Heart left ventricle (tissue), 16 donors: Measurements from ENCODE around the gene NAXD. TPM values are rescaled to one million over a fixed set of nuclear protein-coding genes. Genes with fewer than 3 reads are reported as not detected.
A peak's percentile ranks its signal among the peaks of the same experiment; 100 is the strongest.

Experiments
- ATAC-seq, 4 donors: fragments of 200-7000 bp; cut with Tn5 transposase; one replicate each; pipeline ENCODE4 v1.9.1; 2020 to 2022; ENCODE audit warnings: moderate library complexity in 4 of 4, mild to moderate bottlenecking in 3 of 4, moderate number of reproducible peaks in 1 of 4
- DNase-seq, 5 donors: peaks; one replicate each; pipeline ENCODE4 v3.0.0-alpha.2; 2020
- H3K27ac ChIP-seq, 12 donors: fragments of 200-600 bp; sonication (generic) in 4 of 12; one replicate each; pipeline versions ENCODE4 v1.5.0 to v1.8.0; 2016 to 2022; ENCODE audit warnings: mild to moderate bottlenecking in 2 of 12
- H3K27me3 ChIP-seq, 9 donors: fragments of 200-600 bp; sonication (generic) in 2 of 9; one replicate each; pipeline versions ENCODE4 v1.5.1 to v1.8.0; 2016 to 2022; ENCODE audit warnings: mild to moderate bottlenecking in 3 of 9
- H3K36me3 ChIP-seq, 9 donors: fragments of 200-600 bp; sonication (generic) in 2 of 9; one replicate each; pipeline versions ENCODE4 v1.5.0 to v1.8.0; 2018 to 2022; ENCODE audit warnings: mild to moderate bottlenecking in 2 of 9
- H3K4me1 ChIP-seq, 12 donors: fragments of 200-600 bp; sonication (generic) in 4 of 12; one replicate each; pipeline versions ENCODE4 v1.5.0 to v1.8.0; 2016 to 2022; ENCODE audit warnings: mild to moderate bottlenecking in 3 of 12
- H3K4me3 ChIP-seq, 12 donors: fragments of 200-600 bp; sonication (generic) in 4 of 12; one replicate each; pipeline versions ENCODE4 v1.5.0 to v1.8.0; 2017 to 2022; ENCODE audit warnings: mild to moderate bottlenecking in 9 of 12, moderate library complexity in 4 of 12
- H3K9me3 ChIP-seq, 12 donors: fragments of 200-600 bp; sonication (generic) in 4 of 12; one replicate each; pipeline versions ENCODE4 v1.5.0 to v1.8.0; 2016 to 2022; ENCODE audit warnings: mild to moderate bottlenecking in 1 of 12
- POLR2A ChIP-seq, 2 donors: fragments of 450-650 bp; IDR thresholded peaks; one replicate each; pipeline ENCODE4 v1.6.1; 2017; ENCODE audit warnings: antibody characterized with exemption in 2 of 2, mild to moderate bottlenecking in 2 of 2, moderate library complexity in 2 of 2
- WGBS, 4 donors: extraction: QIAGEN DNeasy Blood & Tissue Kit in 2 of 4; methylation state at CpG; one replicate each; pipeline versions ENCODE4 v1.1.5 to v1.1.7; 2013 to 2018; 5-methylcytosine and 5-hydroxymethylcytosine counted together
- intact Hi-C, 10 donors: fragments of 100-400 bp; cut with DNase I; formaldehyde crosslinking; loops; one replicate each; pipeline versions ENCODE4 v1.11.1 to v1.14.2; 2022
- polyA plus RNA-seq, 2 donors: library from polyadenylated mRNA; stranded (reverse); fragments of 200-250 nt; gene quantifications; one replicate each; pipeline ENCODE4 v1.2.3, GENCODE V29; 2013
- total RNA-seq, 9 donors: library from RNA; depleted of rRNA in 2 of 9; stranded (reverse); fragments of >200 nt in 2 of 9; fragmentation: NEBNext Ultra II Directional in 3 of 9; extraction: Animal tissue kit (Norgen Biotek cat#: 25700) in 3 of 9; gene quantifications; one replicate each; pipeline versions ENCODE4 v1.1.0 to v1.2.4, GENCODE V29; 2016 to 2023
- TF ChIP-seq, protein P1 (sequence below), 12 donors: fragments of 200-600 bp; sonication (generic) in 4 of 12; IDR thresholded peaks; one replicate each; pipeline versions ENCODE4 v1.5.0 to v1.8.0; 2018 to 2022; ENCODE audit warnings: antibody characterized with exemption in 12 of 12, mild to moderate bottlenecking in 5 of 12
- donor health status: ischemic (EF 13 %, LVEDD 7.1; RV severe dilation, severe dysfunction).
- donor health status: healthy with polysubstance abuse.
- donor health status: DM: no; HTN: yes; CAD: no.
- donor health status: DM: no; HTN: no; CAD: no.
- donor health status: ischemic (EF 25% LVEDD 6.9; RV normal size, moderate dysfunction).
- donor health status: ischemic (EF 25% LVEDD 5.7; RV mildly dilated, moderate dysfunction).
- donor health status: healthy.
- donor health status: DM: yes; HTN: yes; CAD: no.
- donor health status: ischemic (EF 35%, LVEDD 5.7; RV mildly dilated, moderate dysfunction).
- donor health status: nonischemic (EF 11% LVEDD 7.7; RV severe dilation, severe dysfunction).
- donor health status: DM: yes; HTN: yes; CAD: no.
- donor health status: PGD.
- donor health status: ischemic (EF 29% LVEDD 5.4; RV normal size, mild dysfunction).
- donor health status: nonischemic (EF 23%, LVEDD 6.1; RV moderate dilation, normal function).

Gene NAXD
- total and polyA plus RNA-seq, 11 donors, result 19.2 to 31.4 (median 23.4) TPM

DNA sequence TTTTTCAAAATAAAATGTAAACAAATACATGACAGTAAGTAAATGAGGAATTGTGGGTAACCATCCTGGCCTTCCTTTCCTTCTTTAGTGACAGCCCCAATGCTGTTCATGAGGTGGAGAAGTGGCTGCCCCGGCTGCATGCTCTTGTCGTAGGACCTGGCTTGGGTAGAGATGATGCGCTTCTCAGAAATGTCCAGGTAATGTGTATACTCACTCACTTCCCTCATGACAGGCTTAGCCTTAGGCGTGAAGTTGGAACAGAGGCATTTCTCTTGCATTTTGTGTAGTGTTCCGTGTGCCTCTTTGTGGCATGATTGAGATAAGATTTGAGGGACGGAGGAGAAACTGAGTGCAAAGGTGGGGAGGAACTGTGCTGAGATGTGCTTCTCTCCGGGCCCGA is 12.0 kb downstream of the NAXD start:
- H3K36me3 ChIP-seq, result peaks cover 0 to 87% (median 68%) of the 10 kb centered on the region in 9 donors
- 83 to 87% (median 85%) methylated on average over 8 of the region's 8 CpGs for WGBS, 4 donors
- intact Hi-C loops, result no loop called here
- peaks cover 0 to 36% (median 17%) of the 10 kb centered on the region in 12 donors for H3K4me1 ChIP-seq
- DNase-seq, result no peak
- no peaks in the 10 kb centered on the region for H3K27me3 ChIP-seq
- H3K27ac ChIP-seq, result peak overlapping the region in 1 of 12 donors; percentile 81
- H3K9me3 ChIP-seq, result no peaks in the 10 kb centered on the region
- ATAC-seq, result no peak
- no peak overlapping the region for H3K4me3 ChIP-seq
- no peak for TF ChIP-seq POLR2A (IDR thresholded peaks at IDR 0.05)
- TF ChIP-seq, protein P1, sequence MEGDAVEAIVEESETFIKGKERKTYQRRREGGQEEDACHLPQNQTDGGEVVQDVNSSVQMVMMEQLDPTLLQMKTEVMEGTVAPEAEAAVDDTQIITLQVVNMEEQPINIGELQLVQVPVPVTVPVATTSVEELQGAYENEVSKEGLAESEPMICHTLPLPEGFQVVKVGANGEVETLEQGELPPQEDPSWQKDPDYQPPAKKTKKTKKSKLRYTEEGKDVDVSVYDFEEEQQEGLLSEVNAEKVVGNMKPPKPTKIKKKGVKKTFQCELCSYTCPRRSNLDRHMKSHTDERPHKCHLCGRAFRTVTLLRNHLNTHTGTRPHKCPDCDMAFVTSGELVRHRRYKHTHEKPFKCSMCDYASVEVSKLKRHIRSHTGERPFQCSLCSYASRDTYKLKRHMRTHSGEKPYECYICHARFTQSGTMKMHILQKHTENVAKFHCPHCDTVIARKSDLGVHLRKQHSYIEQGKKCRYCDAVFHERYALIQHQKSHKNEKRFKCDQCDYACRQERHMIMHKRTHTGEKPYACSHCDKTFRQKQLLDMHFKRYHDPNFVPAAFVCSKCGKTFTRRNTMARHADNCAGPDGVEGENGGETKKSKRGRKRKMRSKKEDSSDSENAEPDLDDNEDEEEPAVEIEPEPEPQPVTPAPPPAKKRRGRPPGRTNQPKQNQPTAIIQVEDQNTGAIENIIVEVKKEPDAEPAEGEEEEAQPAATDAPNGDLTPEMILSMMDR (IDR thresholded peaks at IDR 0.05), result no peak

DNA sequence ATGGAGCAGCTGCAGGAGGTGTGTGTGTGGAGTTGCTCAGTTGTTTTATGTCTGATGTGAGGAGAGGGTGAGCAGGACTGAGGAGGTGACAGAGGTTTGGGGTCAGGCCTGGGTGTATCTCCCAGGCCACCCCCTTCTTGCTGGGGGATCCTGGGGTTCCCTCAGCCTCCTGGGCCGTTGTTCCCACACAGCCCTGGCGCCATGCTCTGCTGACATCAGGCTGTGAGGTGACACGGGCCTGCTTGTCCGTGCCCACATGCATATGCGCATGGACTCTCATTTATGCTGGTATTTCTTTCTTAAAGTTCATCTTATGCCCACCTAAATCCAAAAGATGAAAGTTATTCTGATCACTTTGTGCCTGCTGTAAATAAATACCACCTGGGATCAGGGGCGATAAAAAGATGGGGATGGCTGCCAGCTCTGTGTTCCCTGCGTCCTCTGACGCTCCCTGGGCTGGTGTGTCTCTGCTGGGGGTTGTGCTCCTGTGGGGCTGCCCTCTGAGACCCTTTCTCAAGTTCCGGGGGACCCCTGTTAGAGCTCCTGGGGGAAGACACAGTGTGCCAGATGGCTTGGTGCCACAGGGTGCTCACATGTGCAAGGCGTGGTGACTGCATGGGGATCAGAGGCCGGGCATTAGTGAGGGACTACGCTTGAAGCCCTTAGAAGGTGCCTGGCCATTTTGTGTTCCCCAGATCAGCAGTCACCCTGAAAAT is 12.6 kb downstream of the NAXD start:
- Histone ChIP-seq H3K27me3 (no peaks in the 10 kb centered on the region), H3K4me3 (no peak overlapping the region), H3K4me1 (peaks cover 0 to 36% (median 17%) of the 10 kb centered on the region in 12 donors), H3K9me3 (no peaks in the 10 kb centered on the region), H3K36me3 (peaks cover 0 to 86% (median 62%) of the 10 kb centered on the region in 9 donors), H3K27ac (peak overlapping the region in 3 of 12 donors; percentile 14 to 81 (median 25))
- no peak for TF ChIP-seq POLR2A (IDR thresholded peaks at IDR 0.05)
- DNase-seq (no peak), ATAC-seq (peak; percentile 7 to 51 (median 47))
- intact Hi-C loops, result no loop called here
- WGBS, 4 donors, result 60 to 71% (median 68%) methylated on average over 12 of the region's 12 CpGs

DNA sequence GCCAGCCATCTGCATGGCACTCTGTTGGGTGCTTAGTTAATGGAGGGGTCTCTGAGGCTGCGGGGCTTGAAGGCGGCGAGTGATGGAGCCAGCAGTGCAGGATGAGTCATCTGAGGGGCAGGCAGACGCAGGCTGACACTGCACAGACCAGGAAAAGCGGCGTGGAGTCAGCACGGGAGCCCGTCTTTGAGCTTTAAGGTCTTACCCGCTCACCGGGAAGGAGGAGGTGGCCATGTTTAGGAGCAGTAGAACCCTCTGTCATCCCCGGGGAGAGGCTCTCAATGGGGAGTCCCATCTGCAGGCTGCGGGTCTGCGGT is 13.1 kb downstream of the NAXD start:
- Histone ChIP-seq H3K4me3 (no peak overlapping the region), H3K4me1 (peaks cover 0 to 36% (median 17%) of the 10 kb centered on the region in 12 donors), H3K9me3 (no peaks in the 10 kb centered on the region), H3K36me3 (peaks cover 0 to 81% (median 57%) of the 10 kb centered on the region in 9 donors), H3K27me3 (no peaks in the 10 kb centered on the region), H3K27ac (peak overlapping the region in 3 of 12 donors; percentile 14 to 81 (median 46))
- DNase-seq (peak in 1 of 5 donors; percentile 67), ATAC-seq (peak; percentile 56 to 85 (median 81))
- intact Hi-C loops, result no loop called here
- 54 to 65% (median 63%) methylated on average over 13 of the region's 13 CpGs for WGBS, 4 donors
- TF ChIP-seq, protein P1 (IDR thresholded peaks at IDR 0.05), result no peak
- TF ChIP-seq POLR2A (IDR thresholded peaks at IDR 0.05), result no peak

DNA sequence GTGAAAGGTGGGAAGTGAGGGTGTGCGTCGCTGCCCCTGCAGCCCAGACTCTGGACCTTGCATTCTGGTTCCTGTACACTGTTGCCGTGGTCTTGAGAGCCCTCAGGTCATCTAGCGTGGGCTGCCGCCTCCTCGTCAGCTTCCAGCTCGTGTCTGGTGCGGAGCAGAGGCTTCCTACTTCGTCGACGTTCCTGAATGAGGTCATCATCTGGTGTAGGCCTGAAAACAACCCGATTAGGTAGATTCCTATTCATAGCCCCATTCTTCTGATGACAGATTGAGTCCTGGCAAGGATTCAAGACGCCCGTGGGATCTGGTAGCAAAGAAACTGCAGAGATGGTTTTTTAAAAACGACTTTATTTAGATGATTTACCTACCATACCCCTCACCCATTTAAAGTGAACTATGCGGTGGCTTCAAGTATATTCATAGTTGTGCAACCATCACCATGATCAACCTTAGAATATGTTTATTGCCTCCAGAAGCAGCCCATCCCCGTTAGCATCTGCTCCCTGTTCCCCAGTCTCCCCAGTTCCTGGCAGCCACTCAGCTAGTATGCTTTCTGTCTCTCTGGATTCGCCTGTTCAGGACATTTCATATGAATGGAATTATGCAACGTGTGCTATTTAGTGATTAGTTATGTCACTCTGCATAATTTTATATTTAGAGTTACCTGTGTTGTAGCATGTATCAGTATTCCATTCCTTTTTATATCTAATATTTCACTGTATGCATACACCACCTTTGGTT is 13.8 kb downstream of the NAXD start:
- H3K4me1 ChIP-seq, result peaks cover 0 to 36% (median 17%) of the 10 kb centered on the region in 12 donors
- no peaks in the 10 kb centered on the region for H3K27me3 ChIP-seq
- DNase-seq, result no peak
- H3K36me3 ChIP-seq, result peaks cover 0 to 77% (median 50%) of the 10 kb centered on the region in 9 donors
- H3K9me3 ChIP-seq, result no peaks in the 10 kb centered on the region
- TF ChIP-seq, protein P1 (IDR thresholded peaks at IDR 0.05), result no peak
- TF ChIP-seq POLR2A (IDR thresholded peaks at IDR 0.05), result no peak
- H3K4me3 ChIP-seq, result no peak overlapping the region
- H3K27ac ChIP-seq, result peak overlapping the region in 2 of 12 donors; percentile 46 to 81
- intact Hi-C loops, result no loop called here
- ATAC-seq, result peak in 1 of 4 donors; percentile 8
- WGBS, 4 donors, result 58 to 79% (median 74%) methylated on average over 19 of the region's 19 CpGs
